Colon (tissue), 2 donors: ENCODE data around the gene PCDH9.

Experiments used
- FAIRE-seq: peaks from 2 replicates; lab custom pipeline; 2012; peaks lifted over from hg19 to GRCh38; lab: Jason Lieb, UNC
- donor health status: control.
- donor health status: control.

Gene PCDH9

GRCh38 chr13:66971004-66971403 lies 259.1 kb downstream of the PCDH9 start:
- no peak for FAIRE-seq

- no peak for FAIRE-seq
Measured at GRCh38 chr13:66969291-66969690, 260.8 kb downstream of the PCDH9 start.

GRCh38 chr13:66967811-66968597 lies 262.1 kb downstream of the PCDH9 start:
- FAIRE-seq, result no peak

GRCh38 chr13:66965181-66965580 lies 265.0 kb downstream of the PCDH9 start:
- no peak for FAIRE-seq

GRCh38 chr13:66962953-66963352 lies 267.2 kb downstream of the PCDH9 start:
- no peak for FAIRE-seq

GRCh38 chr13:66958611-66959010 lies 271.5 kb downstream of the PCDH9 start:
- FAIRE-seq, result no peak

- FAIRE-seq, result no peak
Measured at GRCh38 chr13:66952507-66952906, 277.6 kb downstream of the PCDH9 start.

- FAIRE-seq, result no peak
Measured at GRCh38 chr13:66951426-66951825, 278.7 kb downstream of the PCDH9 start.

- no peak for FAIRE-seq
Measured at GRCh38 chr13:66950666-66951065, 279.5 kb downstream of the PCDH9 start.

GRCh38 chr13:66948910-66949309 lies 281.2 kb downstream of the PCDH9 start:
- FAIRE-seq, result no peak

GRCh38 chr13:66943530-66943929 lies 286.6 kb downstream of the PCDH9 start:
- FAIRE-seq, result no peak

- no peak for FAIRE-seq
Measured at GRCh38 chr13:66940113-66940512, 290.0 kb downstream of the PCDH9 start.

- FAIRE-seq, result no peak
Measured at GRCh38 chr13:66937423-66937822, 292.7 kb downstream of the PCDH9 start.

- no peak for FAIRE-seq
Measured at GRCh38 chr13:66933994-66934393, 296.1 kb downstream of the PCDH9 start.

GRCh38 chr13:66933527-66933926 lies 296.6 kb downstream of the PCDH9 start:
- no peak for FAIRE-seq

GRCh38 chr13:66927562-66927961 lies 302.6 kb downstream of the PCDH9 start:
- no peak for FAIRE-seq

- no peak for FAIRE-seq
Measured at GRCh38 chr13:66926851-66927524, 303.1 kb downstream of the PCDH9 start.

- FAIRE-seq, result no peak
Measured at GRCh38 chr13:66926200-66926850, 303.8 kb downstream of the PCDH9 start.

- FAIRE-seq, result no peak
Measured at GRCh38 chr13:66922444-66922843, 307.7 kb downstream of the PCDH9 start.

- no peak for FAIRE-seq
Measured at GRCh38 chr13:66921437-66921836, 308.7 kb downstream of the PCDH9 start.

- FAIRE-seq, result no peak
Measured at GRCh38 chr13:66915596-66916185, 314.4 kb downstream of the PCDH9 start.

GRCh38 chr13:66914155-66914554 lies 316.0 kb downstream of the PCDH9 start:
- FAIRE-seq, result no peak

- no peak for FAIRE-seq
Measured at GRCh38 chr13:66911411-66911939, 318.7 kb downstream of the PCDH9 start.
